CD14-positive monocyte (primary cell): ENCODE measurements around the gene CLEC2D. TPM values are rescaled to one million over a fixed set of nuclear protein-coding genes. Genes with fewer than 3 reads are reported as not detected.

Experiments
- DNase-seq, 3 donors: peaks; one replicate each; pipeline ENCODE4 v3.0.0-alpha.2; 2011 to 2022
- H2AFZ ChIP-seq: 2 replicates; pipeline ENCODE4 v1.6.0; 2012; ENCODE audit warnings: mild to moderate bottlenecking, low read depth, low read length, inconsistent platforms; ENCODE audit not compliant: insufficient read depth, poor library complexity, severe bottlenecking
- H3K27ac ChIP-seq, 2 donors: 1 replicate in 1 of 2; 2 replicates in 1 of 2; pipeline ENCODE4 v1.5.1; 2012 to 2013; ENCODE audit warnings: low read length in 2 of 2, control low read depth in 1 of 2, inconsistent platforms in 1 of 2, low read depth in 1 of 2, mild to moderate bottlenecking in 1 of 2
- H3K27me3 ChIP-seq, 2 donors: one replicate each; pipeline versions ENCODE4 v1.6.0 to v1.6.1; 2011 to 2013; ENCODE audit warnings: low read length in 2 of 2; ENCODE audit not compliant: control insufficient read depth in 2 of 2, insufficient read depth in 2 of 2
- H3K36me3 ChIP-seq, 2 donors: replicated peaks in 1 of 2; 1 replicate in 1 of 2; 2 replicates in 1 of 2; pipeline versions ENCODE4 v1.5.1 to v1.6.1; 2012 to 2013; ENCODE audit warnings: low read length in 2 of 2, control low read depth in 1 of 2, inconsistent platforms in 1 of 2, mild to moderate bottlenecking in 1 of 2; ENCODE audit not compliant: insufficient read depth in 2 of 2, control insufficient read depth in 1 of 2
- H3K4me1 ChIP-seq, 2 donors: 1 replicate in 1 of 2; 2 replicates in 1 of 2; pipeline versions ENCODE4 v1.5.1 to v1.6.1; 2012 to 2013; ENCODE audit warnings: low read length in 2 of 2, control low read depth in 1 of 2, inconsistent platforms in 1 of 2, mild to moderate bottlenecking in 1 of 2, moderate library complexity in 1 of 2; ENCODE audit not compliant: insufficient read depth in 2 of 2, control insufficient read depth in 1 of 2
- H3K4me2 ChIP-seq: replicated peaks from 2 replicates; pipeline ENCODE3; 2012; ENCODE audit warnings: low read length, moderate library complexity, mild to moderate bottlenecking; ENCODE audit not compliant: poor library complexity, severe bottlenecking; ENCODE audit errors: extremely low read depth
- H3K4me3 ChIP-seq, 3 experiments: fragments of 200-600 bp in 1 of 3; sonication (generic) in 1 of 3; replicated peaks in 1 of 3; 1 replicate in 2 of 3; 2 replicates in 1 of 3; pipeline ENCODE4 v1.5.1; 2011 to 2013; ENCODE audit warnings: low read length in 3 of 3, mild to moderate bottlenecking in 3 of 3, control low read depth in 2 of 3, low read depth in 2 of 3, inconsistent platforms in 1 of 3, moderate library complexity in 1 of 3
- H3K79me2 ChIP-seq: 2 replicates; pipeline ENCODE4 v1.6.0; 2012; ENCODE audit warnings: mild to moderate bottlenecking, control low read depth, inconsistent platforms, low read length, moderate library complexity; ENCODE audit not compliant: insufficient read depth
- H3K9ac ChIP-seq: 2 replicates; pipeline ENCODE4 v1.6.0; 2017; ENCODE audit warnings: low read length, mild to moderate bottlenecking; ENCODE audit not compliant: insufficient read depth, poor library complexity, severe bottlenecking
- H3K9me3 ChIP-seq, 2 donors: replicated peaks in 1 of 2; 1 replicate in 1 of 2; 2 replicates in 1 of 2; pipeline versions ENCODE4 v1.5.1 to v1.6.1; 2012 to 2013; ENCODE audit warnings: low read length in 2 of 2, control low read depth in 1 of 2; ENCODE audit not compliant: control insufficient read depth in 1 of 2, insufficient read depth in 1 of 2
- H4K20me1 ChIP-seq: 2 replicates; pipeline ENCODE4 v1.6.0; 2012; ENCODE audit warnings: mild to moderate bottlenecking, low read length, control low read depth, moderate library complexity; ENCODE audit not compliant: insufficient read depth
- H3K27ac Mint-ChIP-seq, 7 donors: one replicate each; pipeline ENCODE4 v1.8.0; 2020; ENCODE audit warnings: mild to moderate bottlenecking in 7 of 7, mixed read lengths in 7 of 7, moderate library complexity in 6 of 7, inconsistent platforms in 2 of 7
- H3K27me3 Mint-ChIP-seq, 3 donors: one replicate each; pipeline ENCODE4 v1.8.0; 2021 to 2022; ENCODE audit warnings: low read depth in 3 of 3, mild to moderate bottlenecking in 3 of 3, mixed read lengths in 3 of 3, moderate library complexity in 3 of 3, inconsistent platforms in 1 of 3
- H3K36me3 Mint-ChIP-seq, 2 donors: one replicate each; pipeline ENCODE4 v1.8.0; 2020; ENCODE audit warnings: mixed read lengths in 2 of 2, inconsistent platforms in 1 of 2, mild to moderate bottlenecking in 1 of 2
- H3K4me1 Mint-ChIP-seq: one replicate; pipeline ENCODE4 v1.8.0; 2020; ENCODE audit warnings: mild to moderate bottlenecking, mixed read lengths
- H3K4me3 Mint-ChIP-seq, 2 donors: one replicate each; pipeline ENCODE4 v1.8.0; 2020; ENCODE audit warnings: mild to moderate bottlenecking in 2 of 2, mixed read lengths in 2 of 2, moderate library complexity in 1 of 2
- H3K9me3 Mint-ChIP-seq, 7 donors: one replicate each; pipeline ENCODE4 v1.8.0; 2020 to 2022; ENCODE audit warnings: mixed read lengths in 7 of 7, mild to moderate bottlenecking in 6 of 7, moderate library complexity in 6 of 7, inconsistent platforms in 2 of 7
- WGBS: methylation state at CpG from one replicate; pipeline ENCODE4 v1.1.5; 2013; ENCODE audit warnings: missing lambda C conversion rate; ENCODE audit not compliant: insufficient coverage; 5-methylcytosine and 5-hydroxymethylcytosine counted together
- intact Hi-C, 2 donors: fragments of 100-400 bp; cut with micrococcal nuclease; formaldehyde crosslinking; loops; one replicate each; pipeline versions ENCODE4 v1.15.0 to v1.15.1; 2023
- polyA plus RNA-seq, 3 donors: library from polyadenylated mRNA; depleted of rRNA in 1 of 3; unstranded in 2 of 3; stranded (reverse) in 1 of 3; fragments of 300-500 nt in 2 of 3; fragments of >200 nt in 1 of 3; fragmentation: Illumina TruSeq in 2 of 3; gene quantifications; 1 replicate in 2 of 3; 2 replicates in 1 of 3; pipeline ENCODE4 v1.2.3, GENCODE V29; 2012 to 2021
- TF ChIP-seq, protein P1 (sequence below): fragments of 200-600 bp; IDR thresholded peaks from one replicate; pipeline ENCODE4 v1.8.0; 2022; ENCODE audit warnings: antibody characterized with exemption, mild to moderate bottlenecking

Gene CLEC2D
- polyA plus RNA-seq, 3 donors, result 2.5 to 26.9 (median 3.9) TPM

- H3K4me1 ChIP-seq, result peaks cover 48 to 61% of the 10 kb centered on the region in 2 donors
- intact Hi-C loops, result loop anchor here in 1 of 2 donors (10.0 kb wide), 2 partner anchors 185 to 465 kb away; no protein-coding TSS in a partner anchor
Measured at GRCh38 chr12:9740106-9740750, 70.7 kb downstream of the CLEC2D start.

GRCh38 chr12:9741726-9742125 is 72.2 kb downstream of the CLEC2D start:
- TF ChIP-seq, protein P1, sequence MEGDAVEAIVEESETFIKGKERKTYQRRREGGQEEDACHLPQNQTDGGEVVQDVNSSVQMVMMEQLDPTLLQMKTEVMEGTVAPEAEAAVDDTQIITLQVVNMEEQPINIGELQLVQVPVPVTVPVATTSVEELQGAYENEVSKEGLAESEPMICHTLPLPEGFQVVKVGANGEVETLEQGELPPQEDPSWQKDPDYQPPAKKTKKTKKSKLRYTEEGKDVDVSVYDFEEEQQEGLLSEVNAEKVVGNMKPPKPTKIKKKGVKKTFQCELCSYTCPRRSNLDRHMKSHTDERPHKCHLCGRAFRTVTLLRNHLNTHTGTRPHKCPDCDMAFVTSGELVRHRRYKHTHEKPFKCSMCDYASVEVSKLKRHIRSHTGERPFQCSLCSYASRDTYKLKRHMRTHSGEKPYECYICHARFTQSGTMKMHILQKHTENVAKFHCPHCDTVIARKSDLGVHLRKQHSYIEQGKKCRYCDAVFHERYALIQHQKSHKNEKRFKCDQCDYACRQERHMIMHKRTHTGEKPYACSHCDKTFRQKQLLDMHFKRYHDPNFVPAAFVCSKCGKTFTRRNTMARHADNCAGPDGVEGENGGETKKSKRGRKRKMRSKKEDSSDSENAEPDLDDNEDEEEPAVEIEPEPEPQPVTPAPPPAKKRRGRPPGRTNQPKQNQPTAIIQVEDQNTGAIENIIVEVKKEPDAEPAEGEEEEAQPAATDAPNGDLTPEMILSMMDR, result no peak
- Histone ChIP-seq H2AFZ (no peak overlapping the region), H3K79me2 (peaks cover 6% of the 10 kb centered on the region), H3K4me3 (no peak overlapping the region), H3K27ac (peak overlapping the region in 1 of 2 donors; percentile 21), H3K36me3 (no peaks in the 10 kb centered on the region), H3K27me3 (no peaks in the 10 kb centered on the region), H3K9me3 (no peaks in the 10 kb centered on the region), H3K9ac (no peak overlapping the region), H4K20me1 (no peaks in the 10 kb centered on the region), H3K4me1 (peaks cover 36 to 46% of the 10 kb centered on the region in 2 donors), H3K4me2 (peak overlapping the region; percentile 14)
- Mint-ChIP-seq H3K36me3 (peaks cover 0 to 3% of the 10 kb centered on the region in 2 donors), H3K27ac (peak overlapping the region in 4 of 7 donors; percentile 26 to 56 (median 30)), H3K27me3 (no peaks in the 10 kb centered on the region), H3K9me3 (peaks cover 0 to 2% (median 0%) of the 10 kb centered on the region in 7 donors), H3K4me3 (peak overlapping the region in 1 of 2 donors; percentile 19), H3K4me1 (peaks cover 46% of the 10 kb centered on the region)
- intact Hi-C loops, result loop anchor here in 1 of 2 donors (10.0 kb wide), 2 partner anchors 183 to 463 kb away; no protein-coding TSS in a partner anchor
- no CpG with 5 or more reads among the region's 4 CpGs for WGBS
- DNase-seq, result peak in 2 of 3 donors; percentile 20 to 24

More at GRCh38 chr12:9740106-9740750, 70.7 kb downstream of the CLEC2D start:
- WGBS, result 89% methylated on average over 5 of the region's 7 CpGs
- peak overlapping the region; percentile 35 for H3K4me2 ChIP-seq
- H3K9me3 ChIP-seq, result no peaks in the 10 kb centered on the region
- TF ChIP-seq, protein P1, result no peak
- DNase-seq, result peak in 1 of 3 donors; percentile 14
- no peaks in the 10 kb centered on the region for H3K27me3 ChIP-seq
- peak overlapping the region in 1 of 2 donors; percentile 52 for H3K27ac ChIP-seq
- peaks cover 0 to 3% of the 10 kb centered on the region in 2 donors for H3K36me3 Mint-ChIP-seq
- H3K9ac ChIP-seq, result peak overlapping the region; percentile 6
- H3K4me1 Mint-ChIP-seq, result peaks cover 57% of the 10 kb centered on the region
- H3K4me3 Mint-ChIP-seq, result peak overlapping the region; percentile 59 to 64
- H3K36me3 ChIP-seq, result no peaks in the 10 kb centered on the region
- H2AFZ ChIP-seq, result peak overlapping the region; percentile 33
- peaks cover 0 to 2% (median 0%) of the 10 kb centered on the region in 7 donors for H3K9me3 Mint-ChIP-seq
- H3K27me3 Mint-ChIP-seq, result no peaks in the 10 kb centered on the region
- H3K79me2 ChIP-seq, result peaks cover 6% of the 10 kb centered on the region
- no peaks in the 10 kb centered on the region for H4K20me1 ChIP-seq
- H3K27ac Mint-ChIP-seq, result peak overlapping the region in 4 of 7 donors; percentile 57 to 78 (median 59)
- H3K4me3 ChIP-seq, result peak overlapping the region; percentile 10 to 62 (median 23)
